ENCODE measurements around the gene DUXA. TPM values are rescaled to one million over a fixed set of nuclear protein-coding genes. Genes with fewer than 3 reads are reported as not detected.

The DUXA gene
- total RNA-seq, 1 experiment from 2014 or later: not detected

GRCh38 chr19:57165846-57166245 is 1.4 kb downstream of the DUXA start:
- no CpG with 5 or more reads among the region's 7 CpGs for WGBS (ENCODE audit: extremely low coverage, insufficient read length, low lambda C conversion rate)
- peaks cover 53 to 57% of the 10 kb centered on the region in 2 experiments for H3K9me3 Mint-ChIP-seq
- Histone ChIP-seq H2BK20ac (ENCODE audit: low read depth, low read length, poor library complexity, severe bottlenecking) (no peak overlapping the region), H4K8ac (replicated peaks; ENCODE audit: insufficient read length, low read depth, low read length) (no peak overlapping the region), H3K56ac (ENCODE audit: insufficient read length, low read depth, low read length) (no peak overlapping the region), H3K23me2 (ENCODE audit: insufficient read length, low read depth, low read length, poor library complexity, severe bottlenecking) (no peaks in the 10 kb centered on the region), H3K23ac (ENCODE audit: insufficient read length, low read depth, low read length) (no peak overlapping the region), H3K27ac (ENCODE audit: insufficient read length, low read depth, low read length) (no peak overlapping the region), H3K9ac (ENCODE audit: extremely low read depth, insufficient read length, low read length) (no peak overlapping the region), H3K9me3 (ENCODE audit: control insufficient read depth, low read depth, low read length) (peaks cover 24% of the 10 kb centered on the region), H3K14ac (ENCODE audit: insufficient read depth, low read length) (no peak overlapping the region), H3K79me2 (ENCODE audit: insufficient read depth, low read length) (no peaks in the 10 kb centered on the region), H2BK120ac (ENCODE audit: low read depth, low read length, poor library complexity, severe bottlenecking) (no peak overlapping the region), H3T11ph (ENCODE audit: low read length) (no peak overlapping the region), H4K91ac (ENCODE audit: insufficient read length, low read depth, low read length) (no peak overlapping the region), H4K20me1 (ENCODE audit: control insufficient read depth, insufficient read depth, insufficient read length) (no peaks in the 10 kb centered on the region), H2BK12ac (ENCODE audit: insufficient read length, low read depth, low read length) (no peak overlapping the region), H3K27me3 (ENCODE audit: insufficient read depth, low read length) (no peaks in the 10 kb centered on the region), H3K4me2 (ENCODE audit: insufficient read depth, insufficient read length, low read length) (no peak overlapping the region), H3K4ac (ENCODE audit: low read depth, low read length) (no peak overlapping the region), H3K4me1 (ENCODE audit: insufficient read depth, low read length) (no peaks in the 10 kb centered on the region), H2AFZ (ENCODE audit: low read length) (no peak overlapping the region), H2BK5ac (ENCODE audit: insufficient read length, low read length) (no peak overlapping the region), H2AK5ac (ENCODE audit: insufficient read length, low read length) (no peak overlapping the region), H3K79me1 (ENCODE audit: insufficient read depth, low read depth, low read length, poor library complexity, severe bottlenecking) (no peaks in the 10 kb centered on the region), H3K18ac (ENCODE audit: insufficient read length, low read depth, low read length) (no peak overlapping the region), H4K5ac (ENCODE audit: insufficient read length, low read depth, low read length) (no peak overlapping the region), H2BK15ac (ENCODE audit: low read depth, low read length) (no peak overlapping the region)
- H3K4me1 Mint-ChIP-seq: no peaks in the 10 kb centered on the region
- no peak for DNase-seq
- no peak overlapping the region for H3K4me3 Mint-ChIP-seq
- H3K27me3 Mint-ChIP-seq (ENCODE audit: low read depth): peaks cover 1% of the 10 kb centered on the region
- H3K27ac Mint-ChIP-seq: no peak overlapping the region
- TF ChIP-seq, protein P1, sequence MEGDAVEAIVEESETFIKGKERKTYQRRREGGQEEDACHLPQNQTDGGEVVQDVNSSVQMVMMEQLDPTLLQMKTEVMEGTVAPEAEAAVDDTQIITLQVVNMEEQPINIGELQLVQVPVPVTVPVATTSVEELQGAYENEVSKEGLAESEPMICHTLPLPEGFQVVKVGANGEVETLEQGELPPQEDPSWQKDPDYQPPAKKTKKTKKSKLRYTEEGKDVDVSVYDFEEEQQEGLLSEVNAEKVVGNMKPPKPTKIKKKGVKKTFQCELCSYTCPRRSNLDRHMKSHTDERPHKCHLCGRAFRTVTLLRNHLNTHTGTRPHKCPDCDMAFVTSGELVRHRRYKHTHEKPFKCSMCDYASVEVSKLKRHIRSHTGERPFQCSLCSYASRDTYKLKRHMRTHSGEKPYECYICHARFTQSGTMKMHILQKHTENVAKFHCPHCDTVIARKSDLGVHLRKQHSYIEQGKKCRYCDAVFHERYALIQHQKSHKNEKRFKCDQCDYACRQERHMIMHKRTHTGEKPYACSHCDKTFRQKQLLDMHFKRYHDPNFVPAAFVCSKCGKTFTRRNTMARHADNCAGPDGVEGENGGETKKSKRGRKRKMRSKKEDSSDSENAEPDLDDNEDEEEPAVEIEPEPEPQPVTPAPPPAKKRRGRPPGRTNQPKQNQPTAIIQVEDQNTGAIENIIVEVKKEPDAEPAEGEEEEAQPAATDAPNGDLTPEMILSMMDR (conservative IDR thresholded peaks at IDR 0.05): no peak
- peaks cover 0 to 18% (median 5%) of the 10 kb centered on the region in 3 experiments; a peak in 6 of 7 replicates for H3K36me3 Mint-ChIP-seq (ENCODE audit: insufficient read depth in 1 of 3, low read depth in 3 of 3)

Data from H9 (cell line).